Measurements from ENCODE around the gene SERPINA3. TPM values are rescaled to one million over a fixed set of nuclear protein-coding genes. Genes with fewer than 3 reads are reported as not detected.

SERPINA3 gene
- total and polyA plus RNA-seq, 2 donors: 1.3 to 120 TPM

- no peaks in the 10 kb centered on the region for H3K27me3 ChIP-seq (ENCODE audit: control insufficient read depth in 2 of 2, insufficient read depth in 1 of 2, low read length in 1 of 2)
- DNase-seq (ENCODE audit: low read depth in 6 of 9, low spot score in 9 of 9): no peak
- 95% methylated on average over 3 of the region's 3 CpGs for WGBS
- H3K4me3 ChIP-seq (ENCODE audit: low read length in 2 of 2): no peak overlapping the region
- no peaks in the 10 kb centered on the region for H3K4me1 ChIP-seq (ENCODE audit: control insufficient read depth in 2 of 2, insufficient read depth in 2 of 2, low read length in 2 of 2)
- no peaks in the 10 kb centered on the region for H3K36me3 ChIP-seq (ENCODE audit: control insufficient read depth in 2 of 2, insufficient read depth in 2 of 2, low read length in 1 of 2)
- H3K27ac ChIP-seq (ENCODE audit: low read depth in 1 of 2, low read length in 1 of 2): no peak overlapping the region
- H3K9me3 ChIP-seq (ENCODE audit: control insufficient read depth in 2 of 2, insufficient read depth in 1 of 2, low read length in 1 of 2): no peaks in the 10 kb centered on the region
These were observed 29.3 kb upstream of the SERPINA3 start for GRCh38 chr14:94582851-94583250.

- no peak overlapping the region for H3K4me3 ChIP-seq (ENCODE audit: low read length in 2 of 2)
- no peaks in the 10 kb centered on the region for H3K9me3 ChIP-seq (ENCODE audit: control insufficient read depth in 2 of 2, insufficient read depth in 1 of 2, low read length in 1 of 2)
- no peaks in the 10 kb centered on the region for H3K27me3 ChIP-seq (ENCODE audit: control insufficient read depth in 2 of 2, insufficient read depth in 1 of 2, low read length in 1 of 2)
- no peaks in the 10 kb centered on the region for H3K36me3 ChIP-seq (ENCODE audit: control insufficient read depth in 2 of 2, insufficient read depth in 2 of 2, low read length in 1 of 2)
- no peak for DNase-seq (ENCODE audit: low read depth in 6 of 9, low spot score in 9 of 9)
- no peak overlapping the region for H3K27ac ChIP-seq (ENCODE audit: low read depth in 1 of 2, low read length in 1 of 2)
- 91% methylated on average over 4 of the region's 4 CpGs for WGBS
- H3K4me1 ChIP-seq (ENCODE audit: control insufficient read depth in 2 of 2, insufficient read depth in 2 of 2, low read length in 2 of 2): no peaks in the 10 kb centered on the region
These were observed 28.6 kb upstream of the SERPINA3 start for GRCh38 chr14:94583557-94583956.

DNA sequence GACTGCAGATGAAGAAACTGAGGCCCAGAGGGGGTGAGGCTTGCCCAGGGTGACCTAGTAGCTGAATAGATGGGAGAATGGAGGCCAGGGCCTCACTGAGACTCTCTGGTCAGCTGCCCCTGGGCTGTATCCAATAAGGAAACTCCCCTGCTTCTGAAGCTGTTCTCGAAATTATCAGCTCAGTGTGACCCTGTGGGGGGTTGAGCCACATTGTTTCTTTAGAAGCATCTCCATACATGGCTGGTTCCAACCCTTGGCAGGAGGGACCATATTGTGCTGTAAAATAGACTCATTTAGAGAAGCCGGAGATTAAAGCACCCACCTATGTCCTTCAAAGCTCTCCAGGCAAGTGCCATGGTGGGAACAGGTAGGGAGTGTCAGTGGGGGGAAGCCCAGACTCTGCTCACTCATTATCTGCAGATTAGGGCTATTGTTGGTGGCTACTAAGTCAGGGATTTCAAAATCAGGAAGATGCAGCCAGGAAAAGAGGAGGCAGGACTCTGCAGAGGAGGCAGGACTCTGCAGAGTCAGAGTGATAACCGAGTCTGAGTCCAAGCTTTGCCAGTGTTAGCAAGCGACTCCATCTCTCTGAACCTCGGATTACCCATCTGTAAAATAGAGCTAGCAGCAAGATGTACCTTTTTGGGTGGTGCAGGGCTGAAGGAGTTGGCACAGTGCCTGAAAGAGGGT, 27.5 kb upstream of the SERPINA3 start:
- WGBS: 84% methylated on average over 5 of the region's 5 CpGs
- H3K9me3 ChIP-seq (ENCODE audit: control insufficient read depth in 2 of 2, insufficient read depth in 1 of 2, low read length in 1 of 2): no peaks in the 10 kb centered on the region
- H3K27ac ChIP-seq (ENCODE audit: low read depth in 1 of 2, low read length in 1 of 2): no peak overlapping the region
- H3K27me3 ChIP-seq (ENCODE audit: control insufficient read depth in 2 of 2, insufficient read depth in 1 of 2, low read length in 1 of 2): no peaks in the 10 kb centered on the region
- H3K4me3 ChIP-seq (ENCODE audit: low read length in 2 of 2): no peak overlapping the region
- H3K36me3 ChIP-seq (ENCODE audit: control insufficient read depth in 2 of 2, insufficient read depth in 2 of 2, low read length in 1 of 2): no peaks in the 10 kb centered on the region
- DNase-seq (ENCODE audit: low read depth in 6 of 9, low spot score in 9 of 9): no peak
- H3K4me1 ChIP-seq (ENCODE audit: control insufficient read depth in 2 of 2, insufficient read depth in 2 of 2, low read length in 2 of 2): no peaks in the 10 kb centered on the region

GRCh38 chr14:94586635-94587034, 25.6 kb upstream of the SERPINA3 start:
- no peak overlapping the region for H3K27ac ChIP-seq (ENCODE audit: low read depth in 1 of 2, low read length in 1 of 2)
- H3K4me3 ChIP-seq (ENCODE audit: low read length in 2 of 2): no peak overlapping the region
- no peaks in the 10 kb centered on the region for H3K36me3 ChIP-seq (ENCODE audit: control insufficient read depth in 2 of 2, insufficient read depth in 2 of 2, low read length in 1 of 2)
- H3K9me3 ChIP-seq (ENCODE audit: control insufficient read depth in 2 of 2, insufficient read depth in 1 of 2, low read length in 1 of 2): no peaks in the 10 kb centered on the region
- H3K27me3 ChIP-seq (ENCODE audit: control insufficient read depth in 2 of 2, insufficient read depth in 1 of 2, low read length in 1 of 2): no peaks in the 10 kb centered on the region
- H3K4me1 ChIP-seq (ENCODE audit: control insufficient read depth in 2 of 2, insufficient read depth in 2 of 2, low read length in 2 of 2): no peaks in the 10 kb centered on the region
- DNase-seq (ENCODE audit: low read depth in 6 of 9, low spot score in 9 of 9): no peak
- WGBS: 87% methylated on average over 4 of the region's 4 CpGs

DNA sequence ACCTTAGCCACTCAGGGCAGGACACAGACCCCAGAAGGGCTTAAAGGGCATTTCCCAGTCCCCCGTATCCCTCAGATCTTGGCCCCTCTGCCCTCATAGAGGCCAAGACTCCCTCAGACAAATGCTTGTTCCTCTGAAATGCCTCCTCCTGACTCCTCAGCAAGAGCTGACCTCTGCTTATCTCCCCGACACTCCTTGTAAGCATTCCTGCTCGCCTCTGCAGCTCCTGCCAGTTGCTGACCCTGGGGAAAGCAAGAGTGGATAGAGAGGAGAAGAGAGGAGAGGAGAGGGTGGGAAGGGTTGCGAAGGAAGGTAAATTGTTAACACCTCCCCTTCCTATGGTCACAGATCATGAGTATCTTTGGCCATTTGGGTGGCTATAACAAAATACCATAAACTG, 23.9 kb upstream of the SERPINA3 start:
- Histone ChIP-seq H3K36me3 (ENCODE audit: control insufficient read depth in 2 of 2, insufficient read depth in 2 of 2, low read length in 1 of 2) (no peaks in the 10 kb centered on the region), H3K9me3 (ENCODE audit: control insufficient read depth in 2 of 2, insufficient read depth in 1 of 2, low read length in 1 of 2) (no peaks in the 10 kb centered on the region), H3K4me1 (ENCODE audit: control insufficient read depth in 2 of 2, insufficient read depth in 2 of 2, low read length in 2 of 2) (no peaks in the 10 kb centered on the region), H3K4me3 (ENCODE audit: low read length in 2 of 2) (no peak overlapping the region), H3K27ac (ENCODE audit: low read depth in 1 of 2, low read length in 1 of 2) (no peak overlapping the region), H3K27me3 (ENCODE audit: control insufficient read depth in 2 of 2, insufficient read depth in 1 of 2, low read length in 1 of 2) (no peaks in the 10 kb centered on the region)
- no peak for DNase-seq (ENCODE audit: low read depth in 6 of 9, low spot score in 9 of 9)
- 89% methylated on average over 4 of the region's 4 CpGs for WGBS

GRCh38 chr14:94591073-94591472, 21.1 kb upstream of the SERPINA3 start:
- Histone ChIP-seq H3K27ac (ENCODE audit: low read depth in 1 of 2, low read length in 1 of 2) (no peak overlapping the region), H3K4me3 (ENCODE audit: low read length in 2 of 2) (no peak overlapping the region), H3K9me3 (ENCODE audit: control insufficient read depth in 2 of 2, insufficient read depth in 1 of 2, low read length in 1 of 2) (no peaks in the 10 kb centered on the region), H3K36me3 (ENCODE audit: control insufficient read depth in 2 of 2, insufficient read depth in 2 of 2, low read length in 1 of 2) (no peaks in the 10 kb centered on the region), H3K4me1 (ENCODE audit: control insufficient read depth in 2 of 2, insufficient read depth in 2 of 2, low read length in 2 of 2) (no peaks in the 10 kb centered on the region), H3K27me3 (ENCODE audit: control insufficient read depth in 2 of 2, insufficient read depth in 1 of 2, low read length in 1 of 2) (no peaks in the 10 kb centered on the region)
- no peak for DNase-seq (ENCODE audit: low read depth in 6 of 9, low spot score in 9 of 9)

DNA sequence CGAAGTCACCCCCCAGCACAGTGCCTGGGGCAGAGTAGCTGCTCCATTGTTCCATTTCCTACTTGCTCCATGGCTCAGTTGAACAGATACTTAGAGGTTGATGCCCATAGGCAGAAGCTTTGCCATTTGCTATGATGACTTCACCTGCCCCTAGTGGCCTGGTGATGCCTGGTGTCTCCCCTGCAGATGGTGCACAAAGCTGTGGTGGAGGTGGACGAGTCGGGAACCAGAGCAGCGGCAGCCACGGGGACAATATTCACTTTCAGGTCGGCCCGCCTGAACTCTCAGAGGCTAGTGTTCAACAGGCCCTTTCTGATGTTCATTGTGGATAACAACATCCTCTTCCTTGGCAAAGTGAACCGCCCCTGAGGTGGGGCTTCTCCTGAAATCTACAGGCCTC, 20.3 kb upstream of the SERPINA3 start:
- H3K9me3 ChIP-seq (ENCODE audit: control insufficient read depth in 2 of 2, insufficient read depth in 1 of 2, low read length in 1 of 2): no peaks in the 10 kb centered on the region
- H3K4me3 ChIP-seq (ENCODE audit: low read length in 2 of 2): no peak overlapping the region
- no peaks in the 10 kb centered on the region for H3K27me3 ChIP-seq (ENCODE audit: control insufficient read depth in 2 of 2, insufficient read depth in 1 of 2, low read length in 1 of 2)
- no peak for DNase-seq (ENCODE audit: low read depth in 6 of 9, low spot score in 9 of 9)
- no peaks in the 10 kb centered on the region for H3K36me3 ChIP-seq (ENCODE audit: control insufficient read depth in 2 of 2, insufficient read depth in 2 of 2, low read length in 1 of 2)
- H3K27ac ChIP-seq (ENCODE audit: low read depth in 1 of 2, low read length in 1 of 2): no peak overlapping the region
- 94% methylated on average over 8 of the region's 8 CpGs for WGBS
- no peaks in the 10 kb centered on the region for H3K4me1 ChIP-seq (ENCODE audit: control insufficient read depth in 2 of 2, insufficient read depth in 2 of 2, low read length in 2 of 2)

DNA sequence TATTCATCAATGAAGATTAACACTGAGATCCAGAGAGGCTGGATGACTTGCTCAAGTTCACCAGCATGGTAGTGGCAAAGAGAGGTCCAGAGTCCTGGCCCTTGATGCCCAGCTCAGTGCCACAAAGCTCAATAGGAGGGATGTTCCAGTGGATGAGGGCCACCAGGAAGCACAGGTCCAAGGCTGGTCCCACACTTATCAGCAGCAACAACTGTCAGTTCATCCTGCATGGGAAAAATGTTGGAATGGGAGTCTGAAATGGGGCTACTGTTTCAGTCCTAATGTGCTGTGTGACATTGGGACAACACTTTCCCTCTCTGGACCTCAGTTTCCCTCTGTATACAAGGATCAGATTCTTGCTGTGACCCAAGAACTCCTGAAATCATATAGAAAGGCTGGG, 19.7 kb upstream of the SERPINA3 start:
- Histone ChIP-seq H3K4me1 (ENCODE audit: control insufficient read depth in 2 of 2, insufficient read depth in 2 of 2, low read length in 2 of 2) (no peaks in the 10 kb centered on the region), H3K4me3 (ENCODE audit: low read length in 2 of 2) (no peak overlapping the region), H3K36me3 (ENCODE audit: control insufficient read depth in 2 of 2, insufficient read depth in 2 of 2, low read length in 1 of 2) (no peaks in the 10 kb centered on the region), H3K27me3 (ENCODE audit: control insufficient read depth in 2 of 2, insufficient read depth in 1 of 2, low read length in 1 of 2) (no peaks in the 10 kb centered on the region), H3K27ac (ENCODE audit: low read depth in 1 of 2, low read length in 1 of 2) (no peak overlapping the region), H3K9me3 (ENCODE audit: control insufficient read depth in 2 of 2, insufficient read depth in 1 of 2, low read length in 1 of 2) (no peaks in the 10 kb centered on the region)
- no peak for DNase-seq (ENCODE audit: low read depth in 6 of 9, low spot score in 9 of 9)

- no peak overlapping the region for H3K4me3 ChIP-seq (ENCODE audit: low read length in 2 of 2)
- no peak overlapping the region for H3K27ac ChIP-seq (ENCODE audit: low read depth in 1 of 2, low read length in 1 of 2)
- no peaks in the 10 kb centered on the region for H3K27me3 ChIP-seq (ENCODE audit: control insufficient read depth in 2 of 2, insufficient read depth in 1 of 2, low read length in 1 of 2)
- no peak for DNase-seq (ENCODE audit: low read depth in 6 of 9, low spot score in 9 of 9)
- H3K36me3 ChIP-seq (ENCODE audit: control insufficient read depth in 2 of 2, insufficient read depth in 2 of 2, low read length in 1 of 2): no peaks in the 10 kb centered on the region
- no peaks in the 10 kb centered on the region for H3K4me1 ChIP-seq (ENCODE audit: control insufficient read depth in 2 of 2, insufficient read depth in 2 of 2, low read length in 2 of 2)
- H3K9me3 ChIP-seq (ENCODE audit: control insufficient read depth in 2 of 2, insufficient read depth in 1 of 2, low read length in 1 of 2): no peaks in the 10 kb centered on the region
- 77% methylated on average over 3 of the region's 3 CpGs for WGBS
These were observed 18.8 kb upstream of the SERPINA3 start for GRCh38 chr14:94593376-94593748.

Measured in thymus (tissue), 11 donors.